HEK293 (cell line): ENCODE data around the gene PA2G4.
A peak's percentile ranks its signal among the peaks of the same experiment; 100 is the strongest.

ENCODE experiments used
- KLF9 ChIP-seq: fragments of 450-650 bp; formaldehyde crosslinking; IDR thresholded peaks from 2 replicates; pipeline ENCODE4 v1.5.1; 2016; ENCODE audit warnings: missing biosample characterization, missing genetic modification characterization, low read depth
- OSR2 ChIP-seq: fragments of 450-650 bp; formaldehyde crosslinking; IDR thresholded peaks from 2 replicates; pipeline ENCODE4 v1.5.1; 2016; ENCODE audit warnings: missing biosample characterization, missing genetic modification characterization
- OVOL3 ChIP-seq: fragments of 450-650 bp; formaldehyde crosslinking; IDR thresholded peaks from 2 replicates; pipeline ENCODE4 v1.5.1; 2016; ENCODE audit warnings: missing biosample characterization, missing genetic modification characterization
- PRDM6 ChIP-seq: fragments of 450-650 bp; formaldehyde crosslinking; IDR thresholded peaks from 2 replicates; pipeline ENCODE4 v1.5.1; 2017; ENCODE audit warnings: missing biosample characterization, missing genetic modification characterization
- ZNF146 ChIP-seq: fragments of 450-650 bp; formaldehyde crosslinking; IDR thresholded peaks from 2 replicates; pipeline ENCODE4 v1.5.1; 2016; ENCODE audit warnings: missing biosample characterization, missing genetic modification characterization
- ZNF174 ChIP-seq: fragments of 450-650 bp; formaldehyde crosslinking; IDR thresholded peaks from 2 replicates; pipeline ENCODE4 v1.5.0; 2017; ENCODE audit warnings: missing biosample characterization, mild to moderate bottlenecking, missing genetic modification characterization
- ZNF335 ChIP-seq: fragments of 450-650 bp; formaldehyde crosslinking; conservative IDR thresholded peaks from 2 replicates; pipeline ENCODE4 v1.5.1; 2016; ENCODE audit warnings: missing biosample characterization, missing genetic modification characterization
- ZNF366 ChIP-seq: fragments of 450-650 bp; formaldehyde crosslinking; conservative IDR thresholded peaks from 2 replicates; pipeline ENCODE4 v1.5.1; 2016; ENCODE audit warnings: missing biosample characterization, missing genetic modification characterization
- ZNF518A ChIP-seq: fragments of 450-650 bp; formaldehyde crosslinking; conservative IDR thresholded peaks from 2 replicates; pipeline ENCODE4 v1.5.1; 2016; ENCODE audit warnings: low read depth, missing biosample characterization, missing genetic modification characterization
- ZNF629 ChIP-seq: fragments of 450-650 bp; formaldehyde crosslinking; IDR thresholded peaks from 2 replicates; pipeline ENCODE4 v1.5.1; 2017; ENCODE audit warnings: missing biosample characterization, missing genetic modification characterization
- ZNF785 ChIP-seq: fragments of 450-650 bp; formaldehyde crosslinking; IDR thresholded peaks from 2 replicates; pipeline ENCODE4 v1.5.1; 2016; ENCODE audit warnings: missing biosample characterization, missing genetic modification characterization
- TF ChIP-seq, protein P1 (sequence below): fragments of 450-650 bp; formaldehyde crosslinking; IDR thresholded peaks from 2 replicates; pipeline ENCODE4 v1.5.1; 2016; ENCODE audit warnings: missing biosample characterization, missing genetic modification characterization
- TF ChIP-seq, protein P2 (sequence below): fragments of 450-650 bp; formaldehyde crosslinking; IDR thresholded peaks from 2 replicates; pipeline ENCODE4 v1.5.1; 2016; ENCODE audit warnings: missing biosample characterization, missing genetic modification characterization
- TF ChIP-seq, protein P3 (sequence below): fragments of 450-650 bp; formaldehyde crosslinking; IDR thresholded peaks from 2 replicates; pipeline ENCODE4 v1.5.1; 2016; ENCODE audit warnings: missing biosample characterization, missing genetic modification characterization
- TF ChIP-seq, protein P4 (sequence below): fragments of 450-650 bp; formaldehyde crosslinking; IDR thresholded peaks from 2 replicates; pipeline ENCODE4 v1.5.1; 2016; ENCODE audit warnings: missing biosample characterization, missing genetic modification characterization
- TF ChIP-seq, protein P5 (sequence below): fragments of 450-650 bp; formaldehyde crosslinking; IDR thresholded peaks from 2 replicates; pipeline ENCODE4 v1.5.1; 2016; ENCODE audit warnings: missing biosample characterization, missing genetic modification characterization
- TF ChIP-seq, protein P6 (sequence below): fragments of 450-650 bp; formaldehyde crosslinking; IDR thresholded peaks from 2 replicates; pipeline ENCODE4 v1.5.1; 2016; ENCODE audit warnings: missing biosample characterization, missing genetic modification characterization

The PA2G4 gene

GRCh38 chr12:56117778-56118687, 13.7 kb downstream of the PA2G4 start, which contains the start of gene ZC3H10 (continued):
- TF ChIP-seq, protein P1, sequence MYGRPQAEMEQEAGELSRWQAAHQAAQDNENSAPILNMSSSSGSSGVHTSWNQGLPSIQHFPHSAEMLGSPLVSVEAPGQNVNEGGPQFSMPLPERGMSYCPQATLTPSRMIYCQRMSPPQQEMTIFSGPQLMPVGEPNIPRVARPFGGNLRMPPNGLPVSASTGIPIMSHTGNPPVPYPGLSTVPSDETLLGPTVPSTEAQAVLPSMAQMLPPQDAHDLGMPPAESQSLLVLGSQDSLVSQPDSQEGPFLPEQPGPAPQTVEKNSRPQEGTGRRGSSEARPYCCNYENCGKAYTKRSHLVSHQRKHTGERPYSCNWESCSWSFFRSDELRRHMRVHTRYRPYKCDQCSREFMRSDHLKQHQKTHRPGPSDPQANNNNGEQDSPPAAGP (tag by site-specific recombination), result peak; percentile 83
- TF ChIP-seq ZNF629 (tag by site-specific recombination) (peak; percentile 98), KLF9 (peak; percentile 83), OVOL3 (tag by site-specific recombination) (0 out of 2 replicates have a peak, but pooled peaks have one; percentile 36), ZNF518A (tag by site-specific recombination) (peak; percentile 99), ZNF335 (tag by site-specific recombination) (peak; percentile 88), ZNF146 (tag by site-specific recombination) (0 out of 2 replicates have a peak, but pooled peaks have one; percentile 8), PRDM6 (tag by site-specific recombination) (no peak), ZNF366 (tag by site-specific recombination) (peak; percentile 55), ZNF174 (tag by site-specific recombination) (no peak), ZNF785 (tag by site-specific recombination) (no peak), OSR2 (tag by site-specific recombination) (peak; percentile 42; the same call in 1 of the 2 replicates)
- TF ChIP-seq, protein P2, sequence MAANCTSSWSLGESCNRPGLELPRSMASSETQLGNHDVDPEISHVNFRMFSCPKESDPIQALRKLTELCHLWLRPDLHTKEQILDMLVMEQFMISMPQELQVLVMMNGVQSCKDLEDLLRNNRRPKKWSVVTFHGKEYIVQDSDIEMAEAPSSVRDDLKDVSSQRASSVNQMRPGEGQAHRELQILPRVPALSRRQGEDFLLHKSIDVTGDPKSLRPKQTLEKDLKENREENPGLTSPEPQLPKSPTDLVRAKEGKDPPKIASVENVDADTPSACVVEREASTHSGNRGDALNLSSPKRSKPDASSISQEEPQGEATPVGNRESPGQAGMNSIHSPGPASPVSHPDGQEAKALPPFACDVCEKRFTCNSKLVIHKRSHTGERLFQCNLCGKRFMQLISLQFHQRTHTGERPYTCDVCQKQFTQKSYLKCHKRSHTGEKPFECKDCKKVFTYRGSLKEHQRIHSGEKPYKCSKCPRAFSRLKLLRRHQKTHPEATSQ (tag by site-specific recombination), result no peak; the same call in 1 of the 2 replicates
- TF ChIP-seq, protein P3, sequence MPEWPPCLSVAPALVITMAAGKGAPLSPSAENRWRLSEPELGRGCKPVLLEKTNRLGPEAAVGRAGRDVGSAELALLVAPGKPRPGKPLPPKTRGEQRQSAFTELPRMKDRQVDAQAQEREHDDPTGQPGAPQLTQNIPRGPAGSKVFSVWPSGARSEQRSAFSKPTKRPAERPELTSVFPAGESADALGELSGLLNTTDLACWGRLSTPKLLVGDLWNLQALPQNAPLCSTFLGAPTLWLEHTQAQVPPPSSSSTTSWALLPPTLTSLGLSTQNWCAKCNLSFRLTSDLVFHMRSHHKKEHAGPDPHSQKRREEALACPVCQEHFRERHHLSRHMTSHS (tag by site-specific recombination), result 0 out of 2 replicates have a peak, but pooled peaks have one; percentile 37
- TF ChIP-seq, protein P4, sequence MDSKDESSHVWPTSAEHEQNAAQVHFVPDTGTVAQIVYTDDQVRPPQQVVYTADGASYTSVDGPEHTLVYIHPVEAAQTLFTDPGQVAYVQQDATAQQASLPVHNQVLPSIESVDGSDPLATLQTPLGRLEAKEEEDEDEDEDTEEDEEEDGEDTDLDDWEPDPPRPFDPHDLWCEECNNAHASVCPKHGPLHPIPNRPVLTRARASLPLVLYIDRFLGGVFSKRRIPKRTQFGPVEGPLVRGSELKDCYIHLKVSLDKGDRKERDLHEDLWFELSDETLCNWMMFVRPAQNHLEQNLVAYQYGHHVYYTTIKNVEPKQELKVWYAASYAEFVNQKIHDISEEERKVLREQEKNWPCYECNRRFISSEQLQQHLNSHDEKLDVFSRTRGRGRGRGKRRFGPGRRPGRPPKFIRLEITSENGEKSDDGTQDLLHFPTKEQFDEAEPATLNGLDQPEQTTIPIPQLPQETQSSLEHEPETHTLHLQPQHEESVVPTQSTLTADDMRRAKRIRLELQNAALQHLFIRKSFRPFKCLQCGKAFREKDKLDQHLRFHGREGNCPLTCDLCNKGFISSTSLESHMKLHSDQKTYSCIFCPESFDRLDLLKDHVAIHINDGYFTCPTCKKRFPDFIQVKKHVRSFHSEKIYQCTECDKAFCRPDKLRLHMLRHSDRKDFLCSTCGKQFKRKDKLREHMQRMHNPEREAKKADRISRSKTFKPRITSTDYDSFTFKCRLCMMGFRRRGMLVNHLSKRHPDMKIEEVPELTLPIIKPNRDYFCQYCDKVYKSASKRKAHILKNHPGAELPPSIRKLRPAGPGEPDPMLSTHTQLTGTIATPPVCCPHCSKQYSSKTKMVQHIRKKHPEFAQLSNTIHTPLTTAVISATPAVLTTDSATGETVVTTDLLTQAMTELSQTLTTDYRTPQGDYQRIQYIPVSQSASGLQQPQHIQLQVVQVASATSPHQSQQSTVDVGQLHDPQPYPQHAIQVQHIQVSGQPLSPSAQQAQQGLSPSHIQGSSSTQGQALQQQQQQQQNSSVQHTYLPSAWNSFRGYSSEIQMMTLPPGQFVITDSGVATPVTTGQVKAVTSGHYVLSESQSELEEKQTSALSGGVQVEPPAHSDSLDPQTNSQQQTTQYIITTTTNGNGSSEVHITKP (tag by site-specific recombination), result peak; percentile 95
- TF ChIP-seq, protein P5, sequence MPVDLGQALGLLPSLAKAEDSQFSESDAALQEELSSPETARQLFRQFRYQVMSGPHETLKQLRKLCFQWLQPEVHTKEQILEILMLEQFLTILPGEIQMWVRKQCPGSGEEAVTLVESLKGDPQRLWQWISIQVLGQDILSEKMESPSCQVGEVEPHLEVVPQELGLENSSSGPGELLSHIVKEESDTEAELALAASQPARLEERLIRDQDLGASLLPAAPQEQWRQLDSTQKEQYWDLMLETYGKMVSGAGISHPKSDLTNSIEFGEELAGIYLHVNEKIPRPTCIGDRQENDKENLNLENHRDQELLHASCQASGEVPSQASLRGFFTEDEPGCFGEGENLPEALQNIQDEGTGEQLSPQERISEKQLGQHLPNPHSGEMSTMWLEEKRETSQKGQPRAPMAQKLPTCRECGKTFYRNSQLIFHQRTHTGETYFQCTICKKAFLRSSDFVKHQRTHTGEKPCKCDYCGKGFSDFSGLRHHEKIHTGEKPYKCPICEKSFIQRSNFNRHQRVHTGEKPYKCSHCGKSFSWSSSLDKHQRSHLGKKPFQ, result 0 out of 2 replicates have a peak, but pooled peaks have one; percentile 32
- TF ChIP-seq, protein P6, sequence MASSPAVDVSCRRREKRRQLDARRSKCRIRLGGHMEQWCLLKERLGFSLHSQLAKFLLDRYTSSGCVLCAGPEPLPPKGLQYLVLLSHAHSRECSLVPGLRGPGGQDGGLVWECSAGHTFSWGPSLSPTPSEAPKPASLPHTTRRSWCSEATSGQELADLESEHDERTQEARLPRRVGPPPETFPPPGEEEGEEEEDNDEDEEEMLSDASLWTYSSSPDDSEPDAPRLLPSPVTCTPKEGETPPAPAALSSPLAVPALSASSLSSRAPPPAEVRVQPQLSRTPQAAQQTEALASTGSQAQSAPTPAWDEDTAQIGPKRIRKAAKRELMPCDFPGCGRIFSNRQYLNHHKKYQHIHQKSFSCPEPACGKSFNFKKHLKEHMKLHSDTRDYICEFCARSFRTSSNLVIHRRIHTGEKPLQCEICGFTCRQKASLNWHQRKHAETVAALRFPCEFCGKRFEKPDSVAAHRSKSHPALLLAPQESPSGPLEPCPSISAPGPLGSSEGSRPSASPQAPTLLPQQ (tag by site-specific recombination), result peak; percentile 86
